Activated CD4-positive, alpha-beta T cell treated with anti-CD3 and anti-CD28 coated beads for 48 hours (primary cell): ENCODE measurements around the gene DNAH6.
"Not testable (repeated sequence)": the region's sequence is repeated elsewhere in the genome, so short reads cannot be mapped to it uniquely, and the experiment has no call there.

Source experiments
- DNase-seq: peaks from one replicate; pipeline ENCODE4 v3.0.0-alpha.2; 2020

DNAH6 gene

GRCh38 chr2:84498150-84498799, 18.0 kb upstream of the DNAH6 start:
- no peak for DNase-seq

GRCh38 chr2:84511024-84511423, 5.3 kb upstream of the DNAH6 start:
- not testable (repeated sequence) for DNase-seq

GRCh38 chr2:84515788-84516187, 510 bp upstream of the DNAH6 start:
- no peak for DNase-seq

GRCh38 chr2:84519332-84519957, 3.1 kb downstream of the DNAH6 start:
- DNase-seq = no peak

GRCh38 chr2:84526562-84526961, 10.3 kb downstream of the DNAH6 start:
- DNase-seq = no peak

GRCh38 chr2:84527137-84528129, 11.1 kb downstream of the DNAH6 start:
- DNase-seq = no peak

- DNase-seq = no peak
Measured at GRCh38 chr2:84532291-84532690, 16.0 kb downstream of the DNAH6 start.

GRCh38 chr2:84534225-84534624, 17.9 kb downstream of the DNAH6 start:
- DNase-seq = no peak

- no peak for DNase-seq
Measured at GRCh38 chr2:84537251-84537650, 21.0 kb downstream of the DNAH6 start.

- no peak for DNase-seq
Measured at GRCh38 chr2:84539729-84540128, 23.4 kb downstream of the DNAH6 start.

GRCh38 chr2:84545005-84545404, 28.7 kb downstream of the DNAH6 start:
- DNase-seq = no peak

GRCh38 chr2:84546551-84546950, 30.3 kb downstream of the DNAH6 start:
- no peak for DNase-seq

- DNase-seq = no peak
Measured at GRCh38 chr2:84548303-84548702, 32.0 kb downstream of the DNAH6 start.

GRCh38 chr2:84550916-84551315, 34.6 kb downstream of the DNAH6 start:
- DNase-seq = no peak

- DNase-seq = not testable (repeated sequence)
Measured at GRCh38 chr2:84551526-84551925, 35.2 kb downstream of the DNAH6 start.

- peak; percentile 37 for DNase-seq
Measured at GRCh38 chr2:84556190-84556589, 39.9 kb downstream of the DNAH6 start.

GRCh38 chr2:84559838-84560237, 43.5 kb downstream of the DNAH6 start:
- DNase-seq = no peak

GRCh38 chr2:84579661-84580060, 63.4 kb downstream of the DNAH6 start:
- no peak for DNase-seq

GRCh38 chr2:84603911-84604310, 87.6 kb downstream of the DNAH6 start:
- no peak for DNase-seq

GRCh38 chr2:84613082-84613481, 96.8 kb downstream of the DNAH6 start:
- DNase-seq = no peak

- DNase-seq = no peak
Measured at GRCh38 chr2:84619794-84620371, 103.6 kb downstream of the DNAH6 start.

GRCh38 chr2:84628486-84628885, 112.2 kb downstream of the DNAH6 start:
- DNase-seq = no peak

GRCh38 chr2:84629550-84629949, 113.3 kb downstream of the DNAH6 start:
- DNase-seq = no peak
